ENCODE measurements around the gene ST6GAL1. TPM values are rescaled to one million over a fixed set of nuclear protein-coding genes. Genes with fewer than 3 reads are reported as not detected.
"Not testable (repeated sequence)": the region's sequence is repeated elsewhere in the genome, so short reads cannot be mapped to it uniquely, and the experiment has no call there.

Gene ST6GAL1
- 59.9 TPM for total RNA-seq

GRCh38 chr3:186930143-186930640 lies at the start of gene ST6GAL1:
Gene ST6GAL1, plus strand, starts transcription at chr3:186930526. Its CDS starts 112,178 bp downstream, at chr3:187042704.
- Histone ChIP-seq H3K4me3 (peak within 1 kb of the TSS; percentile 66 to 94), H3K36me3 (peaks cover 3 to 16% of the 10 kb centered on the region in 2 donors), H3K9me3 (no peaks in the 10 kb centered on the region), H3K27ac (peak within 1 kb of the TSS; percentile 82 to 91), H3K4me1 (peaks cover 0 to 16% of the 10 kb centered on the region in 2 donors), H3K27me3 (no peaks in the 10 kb centered on the region)
- TF ChIP-seq CTCF (IDR thresholded peaks at IDR 0.05): peak; percentile 40 to 49 (median 44)
- intact Hi-C loops (cut with DNase I): loop anchor here (2.0 to 10.0 kb wide), 8 partner anchors 41 to 995 kb away; partner anchors contain the start of genes AHSG, EIF4A2, RFC4 and TRA2B
- DNase-seq (ENCODE audit: low spot score in 2 of 2): peak in 1 of 2 donors; percentile 91

GRCh38 chr3:186882150-186882524 lies 48.2 kb upstream of the ST6GAL1 start:
- intact Hi-C loops (cut with DNase I): no loop called here
- no peak for TF ChIP-seq CTCF (IDR thresholded peaks at IDR 0.05)

GRCh38 chr3:186882881-186883685 lies 47.2 kb upstream of the ST6GAL1 start:
- H3K27ac ChIP-seq: no peak overlapping the region
- H3K27me3 ChIP-seq: no peaks in the 10 kb centered on the region
- no peaks in the 10 kb centered on the region for H3K4me1 ChIP-seq
- H3K9me3 ChIP-seq: no peaks in the 10 kb centered on the region
- DNase-seq (ENCODE audit: low spot score in 2 of 2): no peak
- intact Hi-C loops (cut with DNase I): no loop called here
- H3K36me3 ChIP-seq: no peaks in the 10 kb centered on the region
- no peak for TF ChIP-seq CTCF (IDR thresholded peaks at IDR 0.05)
- no peak overlapping the region for H3K4me3 ChIP-seq

More at GRCh38 chr3:186882150-186882524, 48.2 kb upstream of the ST6GAL1 start:
- H3K27ac ChIP-seq: no peak overlapping the region
- no peak for DNase-seq (ENCODE audit: low spot score in 2 of 2)
- no peaks in the 10 kb centered on the region for H3K9me3 ChIP-seq
- H3K4me3 ChIP-seq: no peak overlapping the region
- H3K36me3 ChIP-seq: no peaks in the 10 kb centered on the region
- no peaks in the 10 kb centered on the region for H3K27me3 ChIP-seq
- no peaks in the 10 kb centered on the region for H3K4me1 ChIP-seq

- intact Hi-C loops (cut with DNase I): no loop called here
Observed at GRCh38 chr3:186883686-186884058, 46.7 kb upstream of the ST6GAL1 start.

GRCh38 chr3:186884868-186885267 lies 45.5 kb upstream of the ST6GAL1 start:
- DNase-seq (ENCODE audit: low spot score in 2 of 2); intact Hi-C loops (cut with DNase I); H3K27ac ChIP-seq; H3K27me3 ChIP-seq; H3K36me3 ChIP-seq; H3K4me3 ChIP-seq; H3K9me3 ChIP-seq; H3K4me1 ChIP-seq: not testable (repeated sequence)

More at GRCh38 chr3:186883686-186884058, 46.7 kb upstream of the ST6GAL1 start:
- Histone ChIP-seq H3K4me1 (no peaks in the 10 kb centered on the region), H3K27ac (no peak overlapping the region), H3K9me3 (no peaks in the 10 kb centered on the region), H3K27me3 (no peaks in the 10 kb centered on the region), H3K36me3 (no peaks in the 10 kb centered on the region), H3K4me3 (no peak overlapping the region)
- TF ChIP-seq CTCF (IDR thresholded peaks at IDR 0.05): no peak
- DNase-seq (ENCODE audit: low spot score in 2 of 2): no peak

- no peaks in the 10 kb centered on the region for H3K36me3 ChIP-seq
- H3K4me3 ChIP-seq: no peak overlapping the region
- no peaks in the 10 kb centered on the region for H3K27me3 ChIP-seq
- intact Hi-C loops (cut with DNase I): no loop called here
- no peaks in the 10 kb centered on the region for H3K4me1 ChIP-seq
- H3K9me3 ChIP-seq: no peaks in the 10 kb centered on the region
- no peak overlapping the region for H3K27ac ChIP-seq
- TF ChIP-seq CTCF (IDR thresholded peaks at IDR 0.05): no peak
- no peak for DNase-seq (ENCODE audit: low spot score in 2 of 2)
Observed at GRCh38 chr3:186886202-186886981, 43.9 kb upstream of the ST6GAL1 start.

- intact Hi-C loops (cut with DNase I); H3K27ac ChIP-seq; H3K27me3 ChIP-seq; H3K4me1 ChIP-seq; H3K36me3 ChIP-seq; DNase-seq (ENCODE audit: low spot score in 2 of 2); H3K4me3 ChIP-seq; H3K9me3 ChIP-seq: not testable (repeated sequence)
Observed at GRCh38 chr3:186887507-186887938, 42.8 kb upstream of the ST6GAL1 start.
